HFFc6 (cell line): ENCODE results near the gene PEPD. TPM values are rescaled to one million over a fixed set of nuclear protein-coding genes. Genes with fewer than 3 reads are reported as not detected.
A peak's percentile ranks its signal among the peaks of the same experiment; 100 is the strongest.
"Not testable (repeated sequence)": the region's sequence is repeated elsewhere in the genome, so short reads cannot be mapped to it uniquely, and the experiment has no call there.

Experiments used
- DNase-seq: peaks from one replicate; pipeline ENCODE4 v3.0.0-alpha.2; 2018
- H3K27ac Mint-ChIP-seq: 2 replicates; pipeline ENCODE4 v1.8.0; 2020; ENCODE audit warnings: mild to moderate bottlenecking, mixed read lengths
- H3K27me3 Mint-ChIP-seq: 2 replicates; pipeline ENCODE4 v1.8.0; 2021; ENCODE audit warnings: mild to moderate bottlenecking, moderate library complexity, mixed read lengths; ENCODE audit not compliant: insufficient read depth
- H3K36me3 Mint-ChIP-seq: 2 replicates; pipeline ENCODE4 v1.8.0; 2021; ENCODE audit warnings: low read depth, mixed read lengths
- H3K4me1 Mint-ChIP-seq: 2 replicates; pipeline ENCODE4 v1.8.0; 2020; ENCODE audit warnings: low read depth, mixed read lengths
- H3K4me3 Mint-ChIP-seq: 2 replicates; pipeline ENCODE4 v1.8.0; 2020; ENCODE audit warnings: mild to moderate bottlenecking, moderate library complexity, mixed read lengths
- H3K9me3 Mint-ChIP-seq: 2 replicates; pipeline ENCODE4 v1.8.0; 2020; ENCODE audit warnings: mild to moderate bottlenecking, mixed read lengths
- long read RNA-seq: library from polyadenylated mRNA; unstranded; transcript quantifications from one replicate; pipeline ENCODE4 v2.0.0, GENCODE V29; 2019
- total RNA-seq, 6 experiments: library from RNA; stranded (reverse); fragmentation: NEBNext Ultra II Directional; extraction: Animal tissue kit (Norgen Biotek cat#: 25700); gene quantifications; 2 replicates in 1 of 6; 3 replicates in 5 of 6; pipeline ENCODE4 v1.2.3, GENCODE V29; 2021
- TF ChIP-seq, protein P1 (sequence below): fragments of 200-600 bp; sonication (generic); IDR thresholded peaks from 2 replicates; pipeline ENCODE4 v1.5.0; 2021; ENCODE audit warnings: antibody characterized with exemption, mild to moderate bottlenecking

Gene PEPD
- total RNA-seq, result 10 to 100 TPM; 57.0 to 76.9 (median 67.6) TPM
- long read RNA-seq, transcript PEPD-201 (15 exons, 1,910 nt), result major isoform, 99 of 124 reads
- long read RNA-seq, partial matches to known transcripts, result 13 of 124 reads
- long read RNA-seq, other reads (novel, unspliced or antisense), result 12 of 124 reads

DNA sequence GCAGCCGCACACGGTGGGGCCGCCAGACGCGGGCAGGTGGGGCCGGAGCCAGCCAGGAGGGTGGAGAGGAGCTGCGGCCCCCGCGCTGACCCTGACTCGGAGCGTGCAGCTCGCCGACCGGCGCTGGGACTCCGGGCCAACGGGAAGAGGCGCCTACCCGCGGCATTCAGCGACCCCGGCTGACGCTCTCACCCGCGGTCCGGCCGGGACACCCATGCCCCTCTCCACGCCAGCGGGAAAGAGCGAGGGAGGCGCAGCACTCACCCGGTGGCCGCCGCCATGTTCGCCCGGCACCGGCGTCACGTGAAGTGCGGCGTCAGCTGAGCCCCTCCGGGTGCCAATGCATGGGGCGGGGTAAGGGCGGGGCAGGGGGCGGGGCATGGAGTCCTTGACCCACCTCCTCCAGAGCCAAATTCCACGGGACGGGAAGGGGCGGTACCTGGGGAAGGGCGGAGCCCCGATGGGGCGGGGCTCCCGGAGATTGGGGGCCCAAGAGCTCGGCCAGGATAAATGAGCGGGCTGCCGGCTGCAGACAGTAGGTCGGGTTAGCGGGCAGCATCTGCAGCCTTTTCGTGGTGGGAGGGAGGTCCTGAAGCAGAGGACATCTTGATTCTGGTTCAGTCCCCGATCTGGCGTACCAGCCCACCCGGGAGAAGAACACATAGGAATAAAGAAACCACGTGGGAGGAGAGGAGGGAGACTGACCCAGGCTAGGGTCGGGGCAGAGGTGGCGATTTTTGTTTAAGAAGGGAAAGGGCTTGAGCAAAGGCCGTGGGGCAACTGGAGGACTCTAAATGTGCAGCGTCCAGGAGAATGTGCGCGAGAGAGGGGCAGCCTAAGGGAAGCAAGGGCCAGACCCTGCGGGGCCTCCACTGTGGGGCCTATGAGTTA, at the start of gene PEPD:
Gene PEPD, minus strand, starts transcription at position 312 of the 891 bp plus-strand sequence. Its CDS starts 31 bp downstream, at position 281.
- TF ChIP-seq, protein P1, sequence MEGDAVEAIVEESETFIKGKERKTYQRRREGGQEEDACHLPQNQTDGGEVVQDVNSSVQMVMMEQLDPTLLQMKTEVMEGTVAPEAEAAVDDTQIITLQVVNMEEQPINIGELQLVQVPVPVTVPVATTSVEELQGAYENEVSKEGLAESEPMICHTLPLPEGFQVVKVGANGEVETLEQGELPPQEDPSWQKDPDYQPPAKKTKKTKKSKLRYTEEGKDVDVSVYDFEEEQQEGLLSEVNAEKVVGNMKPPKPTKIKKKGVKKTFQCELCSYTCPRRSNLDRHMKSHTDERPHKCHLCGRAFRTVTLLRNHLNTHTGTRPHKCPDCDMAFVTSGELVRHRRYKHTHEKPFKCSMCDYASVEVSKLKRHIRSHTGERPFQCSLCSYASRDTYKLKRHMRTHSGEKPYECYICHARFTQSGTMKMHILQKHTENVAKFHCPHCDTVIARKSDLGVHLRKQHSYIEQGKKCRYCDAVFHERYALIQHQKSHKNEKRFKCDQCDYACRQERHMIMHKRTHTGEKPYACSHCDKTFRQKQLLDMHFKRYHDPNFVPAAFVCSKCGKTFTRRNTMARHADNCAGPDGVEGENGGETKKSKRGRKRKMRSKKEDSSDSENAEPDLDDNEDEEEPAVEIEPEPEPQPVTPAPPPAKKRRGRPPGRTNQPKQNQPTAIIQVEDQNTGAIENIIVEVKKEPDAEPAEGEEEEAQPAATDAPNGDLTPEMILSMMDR, result no peak
- peak within 1 kb of the TSS; percentile 52 for H3K27ac Mint-ChIP-seq
- H3K4me3 Mint-ChIP-seq, result peak within 1 kb of the TSS; percentile 87
- no peaks in the 10 kb centered on the region for H3K36me3 Mint-ChIP-seq
- peaks cover 18% of the 10 kb centered on the region for H3K4me1 Mint-ChIP-seq
- no peaks in the 10 kb centered on the region for H3K9me3 Mint-ChIP-seq
- DNase-seq, result peak; percentile 72
- H3K27me3 Mint-ChIP-seq, result peaks cover 9% of the 10 kb centered on the region; the same call in 1 of the 2 replicates

DNA sequence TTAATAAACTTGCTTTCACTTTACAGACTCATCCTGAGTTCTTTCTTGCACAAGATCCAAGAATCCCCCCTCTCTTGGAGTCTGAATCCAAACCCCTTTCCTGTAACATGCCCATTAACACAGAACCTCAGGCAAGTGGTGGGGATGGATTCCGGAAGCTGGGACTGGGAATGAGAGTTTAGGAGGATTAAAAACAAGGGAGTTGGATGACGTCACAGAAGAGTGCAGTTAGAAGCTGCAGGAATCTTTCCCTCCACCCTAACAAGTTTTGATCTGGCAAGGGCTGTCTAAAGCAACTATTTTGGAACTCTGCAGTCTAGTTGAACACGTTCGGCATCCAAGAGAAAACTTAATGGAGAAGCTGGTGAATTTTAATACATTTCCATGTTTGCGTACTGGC, 48.2 kb upstream of the PEPD start:
- TF ChIP-seq, protein P1, result no peak
- Mint-ChIP-seq H3K27ac (no peak overlapping the region), H3K4me3 (no peak overlapping the region), H3K36me3 (peaks cover 6% of the 10 kb centered on the region), H3K9me3 (peaks cover 22% of the 10 kb centered on the region), H3K27me3 (peaks cover 4% of the 10 kb centered on the region; the same call in 1 of the 2 replicates), H3K4me1 (no peaks in the 10 kb centered on the region)
- DNase-seq, result no peak

DNA sequence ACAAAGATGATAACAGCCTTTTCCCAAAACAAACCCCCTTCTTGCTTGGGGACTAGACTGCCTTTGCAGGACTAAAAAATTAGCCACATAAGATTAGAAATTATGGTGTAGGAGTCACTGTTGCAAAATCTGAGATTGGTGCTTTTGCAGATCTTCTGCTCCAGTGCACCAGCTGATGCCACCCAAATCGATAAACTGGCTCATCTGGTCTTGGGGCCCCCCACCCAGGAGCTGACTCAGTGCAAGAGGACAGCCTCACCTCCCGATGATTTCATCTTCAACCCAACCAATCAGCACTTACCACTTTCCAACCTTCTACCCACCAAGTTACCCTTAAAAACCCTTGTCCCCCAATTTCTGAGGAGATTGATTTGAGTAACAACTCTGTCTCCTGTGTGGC, 47.1 kb upstream of the PEPD start:
- H3K27me3 Mint-ChIP-seq, result peaks cover 4% of the 10 kb centered on the region
- no peak for DNase-seq
- H3K36me3 Mint-ChIP-seq, result peaks cover under 1% of the 10 kb centered on the region; the same call in 1 of the 2 replicates
- H3K4me1 Mint-ChIP-seq, result no peaks in the 10 kb centered on the region
- TF ChIP-seq, protein P1, result no peak
- H3K9me3 Mint-ChIP-seq, result peaks cover 11% of the 10 kb centered on the region
- no peak overlapping the region for H3K4me3 Mint-ChIP-seq
- no peak overlapping the region for H3K27ac Mint-ChIP-seq

DNA sequence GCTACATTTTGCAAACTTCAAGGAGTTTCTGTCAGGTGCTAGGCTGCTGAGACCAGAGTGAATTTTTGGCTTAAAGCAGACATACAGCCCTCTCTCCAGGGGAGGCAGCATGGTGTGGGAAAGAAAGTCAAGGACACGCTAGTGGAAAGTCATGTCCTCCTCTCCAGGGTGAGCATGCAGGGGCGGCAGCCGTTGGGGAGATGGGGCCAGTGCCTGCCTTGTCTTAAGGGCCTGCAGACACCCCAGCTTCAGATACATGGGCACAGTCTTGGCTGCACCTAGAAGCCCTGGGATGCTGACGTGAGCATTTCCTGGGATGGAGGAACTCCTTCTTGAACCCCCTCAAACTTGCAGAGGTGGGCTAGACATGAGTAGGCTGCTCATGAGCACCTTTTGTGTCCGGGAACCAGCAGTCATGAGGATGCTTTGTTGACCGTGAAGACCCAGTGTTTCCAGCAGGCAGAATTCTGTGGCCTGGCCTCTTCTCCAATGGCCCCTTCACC, 43.3 kb upstream of the PEPD start:
- Mint-ChIP-seq H3K4me3 (no peak overlapping the region), H3K9me3 (peaks cover 9% of the 10 kb centered on the region), H3K27me3 (peaks cover 4% of the 10 kb centered on the region), H3K4me1 (no peaks in the 10 kb centered on the region), H3K36me3 (no peaks in the 10 kb centered on the region), H3K27ac (no peak overlapping the region)
- no peak for DNase-seq
- TF ChIP-seq, protein P1, result no peak

DNA sequence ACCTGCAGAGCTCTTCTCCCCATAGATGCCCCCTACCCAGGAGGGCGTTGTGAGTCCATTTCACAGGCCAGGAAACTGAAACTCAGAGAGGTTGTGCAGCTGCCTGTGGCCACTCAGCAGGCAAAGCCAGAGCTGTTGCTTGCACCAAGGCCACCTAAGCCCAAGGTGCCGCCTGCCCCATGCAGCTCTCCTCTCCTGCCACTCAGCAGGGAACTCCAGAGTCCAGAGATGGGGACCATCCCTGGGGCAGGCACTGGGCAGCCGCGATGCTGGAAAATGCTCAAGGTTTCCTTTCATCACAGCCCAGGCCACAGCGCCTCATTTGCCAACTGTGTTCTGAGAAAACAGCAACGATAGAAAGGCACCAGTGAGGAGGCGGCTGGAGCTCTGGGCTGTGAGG, 41.0 kb upstream of the PEPD start:
- Mint-ChIP-seq H3K4me1 (no peaks in the 10 kb centered on the region), H3K4me3 (no peak overlapping the region), H3K36me3 (no peaks in the 10 kb centered on the region), H3K27me3 (peaks cover 2% of the 10 kb centered on the region), H3K9me3 (peaks cover 6% of the 10 kb centered on the region; the same call in 1 of the 2 replicates), H3K27ac (no peak overlapping the region)
- TF ChIP-seq, protein P1, result no peak
- no peak for DNase-seq

DNA sequence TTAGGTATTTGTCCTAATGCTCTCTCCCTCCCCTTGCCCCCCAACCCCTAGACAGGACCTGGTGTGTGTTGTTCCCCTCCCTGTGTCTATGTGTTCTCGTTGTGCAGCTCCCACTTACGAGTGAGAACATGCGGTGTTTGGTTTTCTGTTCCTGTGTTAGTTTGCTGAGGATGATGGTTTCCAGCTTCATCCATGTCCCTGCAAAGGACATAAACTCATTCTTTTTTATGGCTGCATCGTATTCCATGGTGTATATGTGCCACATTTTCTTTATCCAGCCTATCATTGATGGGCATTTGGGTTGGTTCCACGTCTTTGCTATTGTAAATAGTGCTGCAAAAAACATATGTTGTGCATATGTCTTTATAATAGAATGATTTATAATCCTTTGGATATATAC, 40.1 kb upstream of the PEPD start:
- H3K9me3 Mint-ChIP-seq, H3K36me3 Mint-ChIP-seq, H3K27me3 Mint-ChIP-seq, DNase-seq, H3K4me3 Mint-ChIP-seq, H3K27ac Mint-ChIP-seq, H3K4me1 Mint-ChIP-seq: not testable (repeated sequence)
